Measurements from ENCODE around the gene KRTAP2-4.
"Not testable (repeated sequence)": the region's sequence is repeated elsewhere in the genome, so short reads cannot be mapped to it uniquely, and the experiment has no call there.

The KRTAP2-4 gene

GRCh38 chr17:41054025-41054424 is 11.7 kb downstream of the KRTAP2-4 start:
- FAIRE-seq (no peak), DNase-seq (ENCODE audit: insufficient read length, low spot score) (no peak)
- TF ChIP-seq POLR2A (IDR thresholded peaks at IDR 0.05; ENCODE audit: low read depth, low read length) = no peak

- FAIRE-seq (no peak), DNase-seq (ENCODE audit: insufficient read length, low spot score) (no peak)
- TF ChIP-seq POLR2A (IDR thresholded peaks at IDR 0.05; ENCODE audit: low read depth, low read length) = no peak
These were observed 13.1 kb downstream of the KRTAP2-4 start for GRCh38 chr17:41052566-41052965.

GRCh38 chr17:41049110-41049509 is 16.6 kb downstream of the KRTAP2-4 start:
- no peak for TF ChIP-seq POLR2A (IDR thresholded peaks at IDR 0.05; ENCODE audit: low read depth, low read length)
- FAIRE-seq (peak; percentile 74), DNase-seq (ENCODE audit: insufficient read length, low spot score) (peak; percentile 35)

GRCh38 chr17:41048441-41048840 is 17.2 kb downstream of the KRTAP2-4 start:
- DNase-seq (ENCODE audit: insufficient read length, low spot score) (peak; percentile 61), FAIRE-seq (peak; percentile 83)
- TF ChIP-seq POLR2A (IDR thresholded peaks at IDR 0.05; ENCODE audit: low read depth, low read length) = no peak

GRCh38 chr17:41046735-41047465 is 18.8 kb downstream of the KRTAP2-4 start, which contains the start of gene KRTAP2-1:
TSS of gene KRTAP2-1 (minus strand) at chr17:41047316. CDS start at chr17:41047267, 49 bp downstream.
- FAIRE-seq = not testable (repeated sequence)

GRCh38 chr17:41042953-41043352 is 22.7 kb downstream of the KRTAP2-4 start:
- TF ChIP-seq POLR2A (IDR thresholded peaks at IDR 0.05; ENCODE audit: low read depth, low read length) = no peak
- FAIRE-seq (no peak), DNase-seq (ENCODE audit: insufficient read length, low spot score) (no peak)

More at GRCh38 chr17:41046735-41047465, 18.8 kb downstream of the KRTAP2-4 start, which contains the start of gene KRTAP2-1:
- not testable (repeated sequence) for DNase-seq (ENCODE audit: insufficient read length, low spot score)

GRCh38 chr17:41040783-41041571 is 24.7 kb downstream of the KRTAP2-4 start, which contains the start of gene KRTAP1-1:
TSS of gene KRTAP1-1 (minus strand) at chr17:41041450. CDS start at chr17:41041397, 53 bp downstream.
- FAIRE-seq; DNase-seq (ENCODE audit: insufficient read length, low spot score): not testable (repeated sequence)

- TF ChIP-seq POLR2A (IDR thresholded peaks at IDR 0.05; ENCODE audit: low read depth, low read length) = no peak
- no peak for FAIRE-seq
- no peak for DNase-seq (ENCODE audit: insufficient read length, low spot score)
These were observed 27.8 kb downstream of the KRTAP2-4 start for GRCh38 chr17:41037853-41038350.

GRCh38 chr17:41034346-41034935 is 31.2 kb downstream of the KRTAP2-4 start, which contains the start of gene KRTAP1-3:
TSS of gene KRTAP1-3 (minus strand) at chr17:41034874. CDS start at chr17:41034821, 53 bp downstream.
- not testable (repeated sequence) for FAIRE-seq

GRCh38 chr17:41029633-41030245 is 35.9 kb downstream of the KRTAP2-4 start, which contains the start of gene KRTAP1-4:
TSS of gene KRTAP1-4 (minus strand) at chr17:41030195. CDS start at chr17:41030078, 117 bp downstream.
- no peak for DNase-seq (ENCODE audit: insufficient read length, low spot score)
- FAIRE-seq = no peak
- no peak for TF ChIP-seq POLR2A (IDR thresholded peaks at IDR 0.05; ENCODE audit: low read depth, low read length)

More at GRCh38 chr17:41034346-41034935, 31.2 kb downstream of the KRTAP2-4 start, which contains the start of gene KRTAP1-3:
- DNase-seq (ENCODE audit: insufficient read length, low spot score) = not testable (repeated sequence)

- TF ChIP-seq POLR2A (IDR thresholded peaks at IDR 0.05; ENCODE audit: low read depth, low read length) = no peak
- no peak for DNase-seq (ENCODE audit: insufficient read length, low spot score)
- no peak for FAIRE-seq
These were observed 38.8 kb downstream of the KRTAP2-4 start, which contains the start of gene KRTAP1-5 for GRCh38 chr17:41026715-41027471. TSS of gene KRTAP1-5 (minus strand) at chr17:41027208. CDS start at chr17:41027155, 53 bp downstream.

GRCh38 chr17:41024697-41025096 is 41.0 kb downstream of the KRTAP2-4 start:
- FAIRE-seq (no peak), DNase-seq (ENCODE audit: insufficient read length, low spot score) (no peak)
- TF ChIP-seq POLR2A (IDR thresholded peaks at IDR 0.05; ENCODE audit: low read depth, low read length) = no peak
